HUES6 (cell line): ENCODE results near the gene SHROOM2.
A peak's percentile ranks its signal among the peaks of the same experiment; 100 is the strongest.

Source experiments
- H3K27ac ChIP-seq: 2 replicates; pipeline ENCODE4 v1.7.0; 2013; ENCODE audit warnings: low read depth, mild to moderate bottlenecking, low read length, inconsistent platforms
- H3K27me3 ChIP-seq: 2 replicates; pipeline ENCODE4 v1.6.1; 2013; ENCODE audit warnings: low read length; ENCODE audit not compliant: control insufficient read depth, insufficient read depth
- H3K36me3 ChIP-seq: 2 replicates; pipeline ENCODE4 v1.6.1; 2013; ENCODE audit warnings: low read length; ENCODE audit not compliant: control insufficient read depth, insufficient read depth
- H3K4me1 ChIP-seq: 2 replicates; pipeline ENCODE4 v1.6.1; 2013; ENCODE audit warnings: low read length; ENCODE audit not compliant: control insufficient read depth, insufficient read depth
- H3K4me3 ChIP-seq: 2 replicates; pipeline ENCODE4 v1.5.1; 2013; ENCODE audit warnings: low read depth, low read length
- H3K9ac ChIP-seq: one replicate; pipeline ENCODE4 v1.6.1; 2013; ENCODE audit warnings: mild to moderate bottlenecking, low read length
- H3K9me3 ChIP-seq: 2 replicates; pipeline ENCODE4 v1.6.1; 2013; ENCODE audit warnings: low read depth, low read length; ENCODE audit not compliant: control insufficient read depth, insufficient read depth

The SHROOM2 gene

GRCh38 chrX:9785944-9786797 lies at the start of gene SHROOM2:
SHROOM2 (plus strand) TSS chrX:9786429; CDS start chrX:9786546, 117 bp downstream.
- no peaks in the 10 kb centered on the region for H3K36me3 ChIP-seq
- H3K9ac ChIP-seq: peak within 1 kb of the TSS; percentile 83
- H3K4me1 ChIP-seq: peaks cover 38% of the 10 kb centered on the region
- H3K27ac ChIP-seq: no peak within 1 kb of the TSS
- H3K9me3 ChIP-seq: no peaks in the 10 kb centered on the region; the same call in 1 of the 2 replicates
- peak within 1 kb of the TSS; percentile 97 for H3K4me3 ChIP-seq
- H3K27me3 ChIP-seq: peaks cover 6% of the 10 kb centered on the region; the same call in 1 of the 2 replicates

- H3K27me3 ChIP-seq: no peaks in the 10 kb centered on the region
- H3K36me3 ChIP-seq: peaks cover 4% of the 10 kb centered on the region; the same call in 1 of the 2 replicates
Measured at GRCh38 chrX:9737363-9737762, 48.9 kb upstream of the SHROOM2 start.

GRCh38 chrX:9738151-9738550 lies 48.1 kb upstream of the SHROOM2 start:
- Histone ChIP-seq H3K27ac (no peak overlapping the region), H3K9me3 (peaks cover 5% of the 10 kb centered on the region), H3K4me1 (no peaks in the 10 kb centered on the region), H3K4me3 (no peak overlapping the region), H3K9ac (no peak overlapping the region), H3K36me3 (peaks cover 4% of the 10 kb centered on the region; the same call in 1 of the 2 replicates), H3K27me3 (no peaks in the 10 kb centered on the region)

More at GRCh38 chrX:9737363-9737762, 48.9 kb upstream of the SHROOM2 start:
- H3K9ac ChIP-seq: no peak overlapping the region
- H3K4me3 ChIP-seq: no peak overlapping the region
- peaks cover 12% of the 10 kb centered on the region for H3K9me3 ChIP-seq
- no peak overlapping the region for H3K27ac ChIP-seq
- H3K4me1 ChIP-seq: no peaks in the 10 kb centered on the region

GRCh38 chrX:9739130-9739529 lies 47.1 kb upstream of the SHROOM2 start:
- Histone ChIP-seq H3K9me3 (no peaks in the 10 kb centered on the region), H3K27ac (no peak overlapping the region), H3K9ac (no peak overlapping the region), H3K4me3 (no peak overlapping the region), H3K27me3 (no peaks in the 10 kb centered on the region), H3K36me3 (peaks cover 4% of the 10 kb centered on the region; the same call in 1 of the 2 replicates), H3K4me1 (no peaks in the 10 kb centered on the region)

- Histone ChIP-seq H3K27ac (peak overlapping the region; percentile 75), H3K36me3 (no peaks in the 10 kb centered on the region; the same call in 1 of the 2 replicates), H3K4me3 (no peak overlapping the region), H3K9ac (peak overlapping the region; percentile 35), H3K4me1 (peaks cover 22% of the 10 kb centered on the region), H3K9me3 (no peaks in the 10 kb centered on the region), H3K27me3 (no peaks in the 10 kb centered on the region)
Measured at GRCh38 chrX:9745417-9746115, 40.7 kb upstream of the SHROOM2 start.

- no peaks in the 10 kb centered on the region for H3K9me3 ChIP-seq
- peaks cover 22% of the 10 kb centered on the region for H3K4me1 ChIP-seq
- peak overlapping the region; percentile 75 for H3K27ac ChIP-seq
- no peak overlapping the region for H3K4me3 ChIP-seq
- peak overlapping the region; percentile 55 for H3K9ac ChIP-seq
- no peaks in the 10 kb centered on the region for H3K27me3 ChIP-seq
- no peaks in the 10 kb centered on the region; the same call in 1 of the 2 replicates for H3K36me3 ChIP-seq
Measured at GRCh38 chrX:9746148-9746888, 39.9 kb upstream of the SHROOM2 start.

- H3K27me3 ChIP-seq: no peaks in the 10 kb centered on the region
- no peaks in the 10 kb centered on the region; the same call in 1 of the 2 replicates for H3K36me3 ChIP-seq
- H3K4me1 ChIP-seq: peaks cover 22% of the 10 kb centered on the region
- no peak overlapping the region for H3K9ac ChIP-seq
- no peak overlapping the region for H3K4me3 ChIP-seq
- H3K9me3 ChIP-seq: no peaks in the 10 kb centered on the region
- H3K27ac ChIP-seq: no peak overlapping the region
Measured at GRCh38 chrX:9747644-9748043, 38.6 kb upstream of the SHROOM2 start.

GRCh38 chrX:9749146-9749692 lies 37.0 kb upstream of the SHROOM2 start:
- Histone ChIP-seq H3K4me3 (no peak overlapping the region), H3K36me3 (no peaks in the 10 kb centered on the region), H3K27me3 (no peaks in the 10 kb centered on the region), H3K4me1 (peaks cover 22% of the 10 kb centered on the region), H3K9ac (no peak overlapping the region), H3K27ac (no peak overlapping the region), H3K9me3 (no peaks in the 10 kb centered on the region)

GRCh38 chrX:9757366-9757765 lies 28.9 kb upstream of the SHROOM2 start:
- no peak overlapping the region for H3K27ac ChIP-seq
- H3K4me1 ChIP-seq: no peaks in the 10 kb centered on the region
- no peak overlapping the region for H3K4me3 ChIP-seq
- H3K27me3 ChIP-seq: no peaks in the 10 kb centered on the region
- H3K36me3 ChIP-seq: 0 out of 2 replicates have a peak, but pooled peaks cover 3% of the 10 kb centered on the region
- H3K9me3 ChIP-seq: no peaks in the 10 kb centered on the region
- H3K9ac ChIP-seq: no peak overlapping the region

- Histone ChIP-seq H3K36me3 (0 out of 2 replicates have a peak, but pooled peaks cover 3% of the 10 kb centered on the region), H3K9me3 (no peaks in the 10 kb centered on the region), H3K27ac (no peak overlapping the region), H3K9ac (no peak overlapping the region), H3K4me1 (no peaks in the 10 kb centered on the region), H3K27me3 (no peaks in the 10 kb centered on the region), H3K4me3 (no peak overlapping the region)
Measured at GRCh38 chrX:9758021-9758638, 28.1 kb upstream of the SHROOM2 start.
